CD4-positive, alpha-beta memory T cell (primary cell): ENCODE measurements around the gene MPHOSPH9. TPM values are rescaled to one million over a fixed set of nuclear protein-coding genes. Genes with fewer than 3 reads are reported as not detected.
A peak's percentile ranks its signal among the peaks of the same experiment; 100 is the strongest.

Experiments used
- CTCF ChIA-PET: fragments of 350-600 bp; sonication (Branson Sonifier 250); formaldehyde crosslinking; loops from one replicate; lab custom pipeline; 2021; ENCODE audit warnings: inconsistent platforms; ENCODE audit not compliant: partially characterized antibody; lab: Charles Lee
- POLR2A ChIA-PET: fragments of 350-600 bp; sonication (Branson Sonifier 250); formaldehyde crosslinking; loops from one replicate; lab custom pipeline; 2021; ENCODE audit not compliant: partially characterized antibody; lab: Charles Lee
- DNase-seq, 5 donors: peaks; one replicate each; pipeline versions ENCODE4 v3.0.0 to v3.0.0-alpha.2; 2020 to 2022; ENCODE audit warnings: mixed read lengths in 1 of 5
- H3K27ac ChIP-seq: one replicate; pipeline ENCODE4 v1.7.0; 2013; ENCODE audit warnings: low read depth, low read length
- H3K27me3 ChIP-seq: 2 replicates; pipeline ENCODE4 v1.7.0; 2013; ENCODE audit warnings: mild to moderate bottlenecking, low read length, moderate library complexity; ENCODE audit not compliant: insufficient read depth
- H3K36me3 ChIP-seq: 2 replicates; pipeline ENCODE4 v1.7.0; 2013; ENCODE audit warnings: mild to moderate bottlenecking, low read length, moderate library complexity; ENCODE audit not compliant: insufficient read depth
- H3K4me1 ChIP-seq: 2 replicates; pipeline ENCODE4 v1.7.0; 2013; ENCODE audit warnings: mild to moderate bottlenecking, low read length, moderate library complexity; ENCODE audit not compliant: insufficient read depth
- H3K4me3 ChIP-seq, 2 donors: one replicate each; pipeline ENCODE4 v1.7.0; 2013; ENCODE audit warnings: low read length in 2 of 2, mild to moderate bottlenecking in 1 of 2
- H3K9me3 ChIP-seq, 2 donors: one replicate each; pipeline ENCODE4 v1.7.0; 2013; ENCODE audit warnings: low read length in 2 of 2, control low read depth in 1 of 2; ENCODE audit not compliant: control insufficient read depth in 1 of 2
- H3K27ac Mint-ChIP-seq, 7 donors: one replicate each; pipeline ENCODE4 v1.8.0; 2020 to 2021; ENCODE audit warnings: mixed read lengths in 7 of 7, mild to moderate bottlenecking in 6 of 7, inconsistent platforms in 3 of 7, moderate library complexity in 3 of 7
- H3K27me3 Mint-ChIP-seq, 2 donors: one replicate each; pipeline ENCODE4 v1.8.0; 2020 to 2021; ENCODE audit warnings: mixed read lengths in 2 of 2
- H3K36me3 Mint-ChIP-seq, 2 donors: one replicate each; pipeline ENCODE4 v1.8.0; 2020 to 2021; ENCODE audit warnings: mixed read lengths in 2 of 2, inconsistent platforms in 1 of 2, mild to moderate bottlenecking in 1 of 2
- H3K4me1 Mint-ChIP-seq, 4 donors: one replicate each; pipeline ENCODE4 v1.8.0; 2020 to 2021; ENCODE audit warnings: mixed read lengths in 4 of 4, mild to moderate bottlenecking in 1 of 4
- H3K4me3 Mint-ChIP-seq, 8 donors: one replicate each; pipeline ENCODE4 v1.8.0; 2020 to 2021; ENCODE audit warnings: mixed read lengths in 8 of 8, mild to moderate bottlenecking in 7 of 8, moderate library complexity in 6 of 8, inconsistent platforms in 3 of 8
- H3K9me3 Mint-ChIP-seq, 8 donors: one replicate each; pipeline ENCODE4 v1.8.0; 2020 to 2021; ENCODE audit warnings: mixed read lengths in 8 of 8, mild to moderate bottlenecking in 5 of 8, inconsistent platforms in 3 of 8, moderate library complexity in 1 of 8
- intact Hi-C: fragments of 100-400 bp; cut with micrococcal nuclease; formaldehyde crosslinking; loops from one replicate; pipeline ENCODE4 v1.15.1; 2023
- polyA plus RNA-seq, 2 donors: library from polyadenylated mRNA; unstranded; fragments of 300-500 nt; fragmentation: Illumina TruSeq; gene quantifications; one replicate each; pipeline ENCODE4 v1.2.3, GENCODE V29; 2021
- total RNA-seq, 2 experiments: library from RNA; stranded (reverse); gene quantifications; one replicate each; pipeline ENCODE4 v1.2.3, GENCODE V29; 2021

Gene MPHOSPH9
- total and polyA plus RNA-seq, 4 experiments from 2014 or later: 14.1 to 62.7 (median 45.1) TPM

GRCh38 chr12:123152833-123153232, 80.1 kb downstream of the MPHOSPH9 start:
- peak overlapping the region in 2 of 7 donors; percentile 2 to 51 for H3K27ac Mint-ChIP-seq
- H3K27me3 Mint-ChIP-seq: no peaks in the 10 kb centered on the region
- H3K4me1 ChIP-seq: peaks cover 23% of the 10 kb centered on the region
- peaks cover 16 to 38% (median 24%) of the 10 kb centered on the region in 4 donors for H3K4me1 Mint-ChIP-seq
- intact Hi-C loops: no loop called here
- H3K4me3 ChIP-seq: no peak overlapping the region
- no peaks in the 10 kb centered on the region for H3K9me3 ChIP-seq
- ChIA-PET POLR2A (interaction anchor here (1.0 to 3.3 kb wide), 4 partner anchors 46 to 177 kb away, joined by 3 to 28 read pairs (median 5); partner anchors contain the start of genes MPHOSPH9, MTRFR and OGFOD2), CTCF (interaction anchor here (0.9 to 4.5 kb wide), 6 partner anchors 30 to 109 kb away, joined by 3 to 22 read pairs (median 10); no protein-coding TSS in a partner anchor)
- peaks cover 0 to 9% of the 10 kb centered on the region in 2 donors for H3K36me3 Mint-ChIP-seq
- H3K27ac ChIP-seq: no peak overlapping the region
- no peaks in the 10 kb centered on the region for H3K9me3 Mint-ChIP-seq
- H3K27me3 ChIP-seq: no peaks in the 10 kb centered on the region
- no peak for DNase-seq
- H3K4me3 Mint-ChIP-seq: peak overlapping the region in 7 of 8 donors; percentile 11 to 88 (median 82)
- H3K36me3 ChIP-seq: no peaks in the 10 kb centered on the region

DNA sequence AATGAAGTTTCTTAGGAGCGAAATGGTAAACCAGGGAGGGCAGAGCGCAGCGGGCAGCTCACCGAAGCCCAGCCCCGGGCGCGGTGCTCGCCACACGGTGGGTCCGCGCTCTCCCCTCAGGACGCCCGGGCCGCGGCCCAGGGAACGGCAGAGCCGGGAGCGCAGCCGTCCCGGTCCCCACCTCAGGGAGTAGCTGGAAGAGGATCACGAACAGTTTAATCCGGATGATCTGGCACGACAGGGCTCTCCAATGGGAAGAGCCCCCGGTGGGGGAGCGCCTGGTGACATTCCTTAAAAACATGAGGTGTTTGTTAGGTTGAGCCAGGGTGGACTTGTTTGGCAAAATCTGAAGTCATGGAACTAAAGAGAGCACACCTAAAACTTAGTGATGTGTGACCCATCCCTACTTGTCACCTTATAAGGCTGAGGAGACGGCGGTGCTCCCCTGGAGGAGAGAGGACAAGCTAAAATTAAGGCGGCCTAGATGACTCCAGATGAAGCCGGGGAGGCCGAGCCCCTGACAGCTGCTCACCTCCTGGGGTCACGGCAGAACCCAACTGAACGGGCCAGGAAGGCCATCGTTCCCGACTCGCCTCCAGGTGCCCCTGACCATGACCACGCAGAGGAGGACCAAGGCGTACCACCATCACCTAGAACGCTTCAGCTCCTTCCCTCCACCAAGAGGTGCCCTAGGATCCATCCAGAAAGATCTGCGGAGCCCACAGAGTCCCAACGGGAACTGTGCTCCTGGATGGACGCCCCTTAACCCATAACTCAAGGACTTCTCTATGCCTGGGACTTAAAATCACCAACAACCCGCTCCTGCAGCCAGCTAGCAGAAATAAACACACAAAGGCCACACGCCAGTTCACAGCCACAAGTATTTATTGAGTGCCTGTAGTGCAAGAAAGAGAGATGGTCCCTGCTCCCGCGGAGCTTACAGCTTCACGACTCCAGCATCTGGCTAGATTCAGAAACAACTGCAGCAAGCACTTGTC, 81.2 kb downstream of the MPHOSPH9 start:
- Histone ChIP-seq H3K9me3 (no peaks in the 10 kb centered on the region), H3K27me3 (no peaks in the 10 kb centered on the region), H3K36me3 (no peaks in the 10 kb centered on the region), H3K4me3 (peak overlapping the region; percentile 44 to 52), H3K27ac (no peak overlapping the region), H3K4me1 (peaks cover 23% of the 10 kb centered on the region)
- ChIA-PET POLR2A (interaction anchor here (0.8 to 4.1 kb wide), 12 partner anchors 14 to 108 kb away, joined by 3 to 28 read pairs (median 4); partner anchors contain the start of genes MPHOSPH9 and MTRFR), CTCF (interaction anchor here (0.7 to 4.5 kb wide), 9 partner anchors 9 to 108 kb away, joined by 3 to 22 read pairs (median 4); no protein-coding TSS in a partner anchor)
- peak in 2 of 5 donors; percentile 4 to 39 for DNase-seq
- H3K27me3 Mint-ChIP-seq: no peaks in the 10 kb centered on the region
- peak overlapping the region; percentile 29 to 85 (median 55) for H3K27ac Mint-ChIP-seq
- peak overlapping the region; percentile 78 to 88 (median 84) for H3K4me3 Mint-ChIP-seq
- peaks cover 17 to 41% (median 25%) of the 10 kb centered on the region in 4 donors for H3K4me1 Mint-ChIP-seq
- H3K9me3 Mint-ChIP-seq: no peaks in the 10 kb centered on the region
- intact Hi-C loops: loop anchor here (1.0 to 2.0 kb wide), 4 partner anchors 75 to 177 kb away; partner anchors contain the start of gene OGFOD2
- H3K36me3 Mint-ChIP-seq: peaks cover 0 to 6% of the 10 kb centered on the region in 2 donors

DNA sequence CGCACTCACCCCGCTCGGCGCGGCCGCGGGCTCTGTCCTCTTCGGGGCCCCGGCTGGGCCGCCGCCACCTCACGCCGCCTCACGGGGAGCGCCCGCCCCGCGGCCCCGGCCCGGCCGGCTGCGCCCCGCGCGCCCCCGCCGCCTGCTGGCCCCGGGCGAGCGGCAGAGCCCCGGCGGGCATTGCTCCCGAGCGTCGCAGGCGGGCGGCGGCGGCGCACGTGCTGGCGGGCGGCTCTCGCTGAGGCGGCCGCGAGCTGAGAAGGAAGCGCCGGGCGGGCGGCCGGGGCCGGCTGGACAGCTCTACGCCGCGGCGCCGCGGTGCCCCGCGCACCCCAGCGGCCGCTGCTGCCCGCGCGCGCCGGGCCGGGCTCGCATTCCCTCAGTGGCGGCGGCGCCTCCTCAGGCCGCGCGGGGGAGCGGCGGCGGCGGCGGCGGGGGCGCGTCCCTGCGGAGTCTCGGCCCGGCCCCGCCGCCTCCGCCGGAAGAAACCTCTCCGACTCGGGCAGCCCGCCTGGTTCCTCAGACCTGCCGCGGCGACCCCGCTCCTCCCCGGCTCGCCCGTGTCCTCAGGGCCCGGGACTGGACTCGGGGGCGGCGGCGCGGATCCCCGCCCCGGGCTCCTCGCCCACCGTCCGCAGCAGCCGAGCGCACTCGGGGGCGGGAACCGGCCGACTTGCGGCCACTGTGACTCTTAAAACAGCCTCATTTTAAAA, 82.0 kb downstream of the MPHOSPH9 start, which contains the start of gene PITPNM2:
PITPNM2 (minus strand) TSS at position 347 of the 713 bp plus-strand sequence. CDS start 116,500 bp downstream, outside the sequence.
- Mint-ChIP-seq H3K4me1 (peaks cover 17 to 41% (median 25%) of the 10 kb centered on the region in 4 donors), H3K9me3 (no peaks in the 10 kb centered on the region), H3K27me3 (no peaks in the 10 kb centered on the region), H3K36me3 (peaks cover 0 to 4% of the 10 kb centered on the region in 2 donors), H3K27ac (peak within 1 kb of the TSS; percentile 51 to 86 (median 73)), H3K4me3 (peak within 1 kb of the TSS; percentile 80 to 89 (median 86))
- Histone ChIP-seq H3K27ac (peak within 1 kb of the TSS; percentile 34), H3K36me3 (no peaks in the 10 kb centered on the region), H3K9me3 (no peaks in the 10 kb centered on the region), H3K27me3 (no peaks in the 10 kb centered on the region), H3K4me3 (peak within 1 kb of the TSS; percentile 44 to 52), H3K4me1 (peaks cover 23% of the 10 kb centered on the region)
- DNase-seq: peak; percentile 49 to 67 (median 63)
- CTCF ChIA-PET: interaction anchor here (1.4 to 3.1 kb wide), 4 partner anchors 8 to 107 kb away, joined by 4 to 20 read pairs (median 4); no protein-coding TSS in a partner anchor
- intact Hi-C loops: loop anchor here (1.0 to 2.0 kb wide), 4 partner anchors 75 to 176 kb away; partner anchors contain the start of gene OGFOD2
- POLR2A ChIA-PET: interaction anchor here (0.6 to 4.1 kb wide), 13 partner anchors 15 to 107 kb away, joined by 3 to 28 read pairs (median 5); partner anchors contain the start of genes MPHOSPH9 and MTRFR

- ChIA-PET CTCF (interaction anchor here (0.8 to 3.1 kb wide), 4 partner anchors 22 to 107 kb away, joined by 3 to 20 read pairs (median 3); no protein-coding TSS in a partner anchor), POLR2A (interaction anchor here (0.6 to 4.1 kb wide), 10 partner anchors 16 to 317 kb away, joined by 3 to 28 read pairs (median 7); partner anchors contain the start of genes MPHOSPH9 and MTRFR)
- Mint-ChIP-seq H3K4me1 (peaks cover 17 to 41% (median 25%) of the 10 kb centered on the region in 4 donors), H3K27ac (peak overlapping the region in 2 of 7 donors; percentile 70 to 73), H3K9me3 (no peaks in the 10 kb centered on the region), H3K27me3 (no peaks in the 10 kb centered on the region), H3K4me3 (peak overlapping the region; percentile 76 to 89 (median 82)), H3K36me3 (peaks cover 0 to 6% of the 10 kb centered on the region in 2 donors)
- Histone ChIP-seq H3K4me3 (peak overlapping the region in 1 of 2 donors; percentile 43), H3K27me3 (no peaks in the 10 kb centered on the region), H3K4me1 (peaks cover 23% of the 10 kb centered on the region), H3K9me3 (no peaks in the 10 kb centered on the region), H3K36me3 (no peaks in the 10 kb centered on the region), H3K27ac (peak overlapping the region; percentile 34)
- DNase-seq: peak in 2 of 5 donors; percentile 7 to 16
- intact Hi-C loops: loop anchor here (2.0 kb wide), 1 partner anchor 176 kb away; the partner anchor contains the start of gene OGFOD2
Measured at GRCh38 chr12:123150275-123150743, 82.6 kb downstream of the MPHOSPH9 start.

- Mint-ChIP-seq H3K27ac (peak overlapping the region; percentile 46 to 86 (median 75)), H3K27me3 (no peaks in the 10 kb centered on the region), H3K4me1 (peaks cover 17 to 41% (median 25%) of the 10 kb centered on the region in 4 donors), H3K9me3 (no peaks in the 10 kb centered on the region), H3K36me3 (peaks cover 0 to 6% of the 10 kb centered on the region in 2 donors), H3K4me3 (peak overlapping the region; percentile 76 to 89 (median 82))
- CTCF ChIA-PET: interaction anchor here (0.8 to 1.2 kb wide), 5 partner anchors 21 to 107 kb away, joined by 3 read pairs; no protein-coding TSS in a partner anchor
- Histone ChIP-seq H3K4me3 (peak overlapping the region in 1 of 2 donors; percentile 43), H3K27me3 (no peaks in the 10 kb centered on the region), H3K4me1 (peaks cover 23% of the 10 kb centered on the region), H3K27ac (peak overlapping the region; percentile 34), H3K9me3 (no peaks in the 10 kb centered on the region), H3K36me3 (no peaks in the 10 kb centered on the region)
- intact Hi-C loops: loop anchor here (2.0 kb wide), 1 partner anchor 175 kb away; the partner anchor contains the start of gene OGFOD2
- POLR2A ChIA-PET: interaction anchor here (0.6 to 4.1 kb wide), 7 partner anchors 13 to 317 kb away, joined by 3 to 24 read pairs (median 5); partner anchors contain the start of genes MPHOSPH9 and MTRFR
- DNase-seq: no peak
Measured at GRCh38 chr12:123149501-123150274, 83.3 kb downstream of the MPHOSPH9 start.
